AG10803 (cell line): ENCODE results near the gene XYLT2.
A peak's percentile ranks its signal among the peaks of the same experiment; 100 is the strongest.

Experiments
- DNase-seq: peaks from one replicate; pipeline ENCODE4 v3.0.0; 2010; ENCODE audit warnings: low read depth
- H3K4me3 ChIP-seq: 2 replicates; pipeline ENCODE4 v1.5.1; 2011; ENCODE audit warnings: mild to moderate bottlenecking, low read length, control low read depth
- CTCF ChIP-seq: conservative IDR thresholded peaks from 2 replicates; pipeline ENCODE4 v1.5.1; 2011; ENCODE audit warnings: mild to moderate bottlenecking, low read length, control low read depth, inconsistent platforms

The XYLT2 gene

DNA sequence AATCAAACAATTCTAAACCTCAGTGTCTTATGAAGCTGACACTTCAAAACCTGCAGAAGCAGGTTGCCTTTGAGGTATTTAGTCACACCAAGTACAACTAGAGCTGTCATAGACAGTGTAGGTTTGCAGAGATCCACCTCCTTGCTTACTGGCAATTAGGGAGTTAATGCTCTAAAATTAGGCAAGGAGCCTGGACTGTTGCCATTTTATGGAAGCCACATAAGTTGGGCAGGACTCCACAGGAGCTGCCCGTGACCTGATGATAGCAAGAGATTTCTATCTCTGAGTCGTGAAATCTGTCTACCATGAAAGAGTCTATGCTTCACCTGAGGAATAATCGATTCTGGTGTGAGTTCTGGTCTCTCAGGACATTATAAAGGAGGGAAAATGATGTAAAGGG lies 36.0 kb downstream of the XYLT2 start:
- no peak overlapping the region for H3K4me3 ChIP-seq
- DNase-seq, result peak; percentile 35
- TF ChIP-seq CTCF, result no peak

DNA sequence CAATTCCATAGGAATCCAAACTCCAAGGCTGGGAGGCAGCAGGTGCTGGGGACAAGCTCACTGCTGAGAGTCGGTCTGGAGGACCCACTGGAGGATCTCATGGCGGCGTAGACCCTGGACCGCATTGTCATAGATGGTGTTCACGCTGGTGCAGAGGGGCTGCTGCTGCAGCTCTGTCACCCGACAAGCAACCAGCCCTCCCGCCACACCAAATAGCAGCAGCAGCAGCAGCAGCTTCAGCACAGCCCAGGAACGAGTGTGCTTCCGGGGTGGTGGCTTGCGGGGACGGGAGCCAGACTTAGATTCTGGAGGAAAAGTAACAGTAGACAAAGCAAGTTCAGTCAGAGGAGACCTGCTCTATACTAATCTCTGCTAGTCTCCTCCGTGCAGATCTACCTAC lies 37.0 kb downstream of the XYLT2 start:
- H3K4me3 ChIP-seq, result no peak overlapping the region
- TF ChIP-seq CTCF, result no peak
- DNase-seq, result no peak

- H3K4me3 ChIP-seq, result no peak overlapping the region
- no peak for TF ChIP-seq CTCF
- DNase-seq, result peak; percentile 24
Observed at GRCh38 chr17:50386510-50386909, 40.6 kb downstream of the XYLT2 start.

GRCh38 chr17:50388728-50389127 lies 42.8 kb downstream of the XYLT2 start:
- no peak overlapping the region for H3K4me3 ChIP-seq
- no peak for TF ChIP-seq CTCF
- DNase-seq, result no peak

- no peak for TF ChIP-seq CTCF
- no peak for DNase-seq
- no peak overlapping the region for H3K4me3 ChIP-seq
Observed at GRCh38 chr17:50389534-50389933, 43.6 kb downstream of the XYLT2 start.

- no peak for DNase-seq
- no peak overlapping the region for H3K4me3 ChIP-seq
- no peak for TF ChIP-seq CTCF
Observed at GRCh38 chr17:50392621-50393020, 46.7 kb downstream of the XYLT2 start.

GRCh38 chr17:50393700-50394099 lies 47.8 kb downstream of the XYLT2 start:
- DNase-seq, result no peak
- no peak overlapping the region for H3K4me3 ChIP-seq
- no peak for TF ChIP-seq CTCF
